ENCODE measurements around the gene MGRN1. TPM values are rescaled to one million over a fixed set of nuclear protein-coding genes. Genes with fewer than 3 reads are reported as not detected.

MGRN1 gene
- total and polyA plus RNA-seq, 12 donors: 19.2 to 73.5 (median 40.8) TPM

DNA sequence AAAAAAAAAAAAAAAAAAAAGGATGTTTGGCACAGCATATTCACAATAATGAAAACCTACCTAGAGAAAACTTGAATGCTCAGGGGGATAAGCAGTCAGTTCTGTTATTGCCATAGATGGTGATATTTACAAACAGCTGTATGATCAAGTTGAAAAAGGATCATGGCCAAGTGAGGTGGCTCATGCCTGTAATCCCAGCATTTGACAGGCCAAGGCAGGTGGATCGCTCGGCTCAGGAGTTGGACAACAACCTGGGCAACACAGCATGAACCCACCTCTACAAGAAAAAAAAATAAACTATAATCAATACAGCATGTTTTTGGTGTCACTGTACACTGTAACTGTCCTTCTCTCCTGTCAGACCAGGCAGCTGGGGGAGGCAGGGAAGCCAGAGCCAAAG is 90.4 kb downstream of the MGRN1 start:
- Histone ChIP-seq H3K27me3 (no peaks in the 10 kb centered on the region), H3K4me1 (no peaks in the 10 kb centered on the region), H3K9me3 (no peaks in the 10 kb centered on the region), H3K4me3 (no peak overlapping the region), H3K36me3 (peaks cover 0 to 90% (median 18%) of the 10 kb centered on the region in 9 donors), H3K27ac (no peak overlapping the region)
- DNase-seq: no peak
- TF ChIP-seq, protein P1, sequence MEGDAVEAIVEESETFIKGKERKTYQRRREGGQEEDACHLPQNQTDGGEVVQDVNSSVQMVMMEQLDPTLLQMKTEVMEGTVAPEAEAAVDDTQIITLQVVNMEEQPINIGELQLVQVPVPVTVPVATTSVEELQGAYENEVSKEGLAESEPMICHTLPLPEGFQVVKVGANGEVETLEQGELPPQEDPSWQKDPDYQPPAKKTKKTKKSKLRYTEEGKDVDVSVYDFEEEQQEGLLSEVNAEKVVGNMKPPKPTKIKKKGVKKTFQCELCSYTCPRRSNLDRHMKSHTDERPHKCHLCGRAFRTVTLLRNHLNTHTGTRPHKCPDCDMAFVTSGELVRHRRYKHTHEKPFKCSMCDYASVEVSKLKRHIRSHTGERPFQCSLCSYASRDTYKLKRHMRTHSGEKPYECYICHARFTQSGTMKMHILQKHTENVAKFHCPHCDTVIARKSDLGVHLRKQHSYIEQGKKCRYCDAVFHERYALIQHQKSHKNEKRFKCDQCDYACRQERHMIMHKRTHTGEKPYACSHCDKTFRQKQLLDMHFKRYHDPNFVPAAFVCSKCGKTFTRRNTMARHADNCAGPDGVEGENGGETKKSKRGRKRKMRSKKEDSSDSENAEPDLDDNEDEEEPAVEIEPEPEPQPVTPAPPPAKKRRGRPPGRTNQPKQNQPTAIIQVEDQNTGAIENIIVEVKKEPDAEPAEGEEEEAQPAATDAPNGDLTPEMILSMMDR (IDR thresholded peaks at IDR 0.05): no peak
- intact Hi-C loops (cut with DNase I): no loop called here
- 90 to 94% methylated on average over 2 of the region's 2 CpGs for WGBS, 2 donors
- no peak for ATAC-seq

DNA sequence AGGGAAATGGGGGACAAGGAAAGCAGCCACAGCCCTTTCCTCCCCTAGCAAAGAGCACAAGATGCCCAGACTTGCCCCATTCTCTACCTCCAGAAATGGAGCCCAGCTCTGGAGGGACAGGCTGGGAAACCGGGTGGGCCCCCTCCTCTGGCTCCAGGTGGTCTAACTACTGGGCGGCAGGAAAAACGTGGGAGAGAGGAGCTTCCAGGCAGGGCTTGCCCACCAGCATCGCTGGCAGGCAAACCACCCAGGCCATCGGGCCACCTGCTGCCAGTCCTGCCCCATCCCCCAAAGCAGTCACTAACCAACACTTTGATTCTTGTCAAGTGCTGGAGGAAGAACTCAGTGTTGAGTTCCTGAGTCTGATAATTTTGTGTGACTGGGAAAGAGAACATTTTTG is 93.8 kb downstream of the MGRN1 start:
- DNase-seq (no peak), ATAC-seq (no peak)
- H3K27ac ChIP-seq: no peak overlapping the region
- H3K36me3 ChIP-seq: peaks cover 0 to 76% (median 13%) of the 10 kb centered on the region in 9 donors
- H3K4me1 ChIP-seq: no peaks in the 10 kb centered on the region
- WGBS, 2 donors: 72 to 75% methylated on average over 5 of the region's 5 CpGs
- no peaks in the 10 kb centered on the region for H3K27me3 ChIP-seq
- intact Hi-C loops (cut with DNase I): no loop called here
- H3K4me3 ChIP-seq: no peak overlapping the region
- no peaks in the 10 kb centered on the region for H3K9me3 ChIP-seq
- TF ChIP-seq, protein P1 (IDR thresholded peaks at IDR 0.05): no peak

- Histone ChIP-seq H3K36me3 (peaks cover 0 to 83% (median 18%) of the 10 kb centered on the region in 9 donors), H3K4me1 (no peaks in the 10 kb centered on the region), H3K4me3 (no peak overlapping the region), H3K27ac (no peak overlapping the region), H3K9me3 (no peaks in the 10 kb centered on the region), H3K27me3 (no peaks in the 10 kb centered on the region)
- 96% methylated on average over 14 of the region's 14 CpGs for WGBS, 2 donors
- intact Hi-C loops (cut with DNase I): no loop called here
- no peak for DNase-seq
- no peak for ATAC-seq
- TF ChIP-seq, protein P1 (IDR thresholded peaks at IDR 0.05): no peak
Measured at GRCh38 chr16:4723071-4723767, 98.6 kb downstream of the MGRN1 start.

GRCh38 chr16:4724661-4725270 is 100.1 kb downstream of the MGRN1 start:
- Histone ChIP-seq H3K9me3 (no peaks in the 10 kb centered on the region), H3K4me3 (no peak overlapping the region), H3K27ac (no peak overlapping the region), H3K27me3 (no peaks in the 10 kb centered on the region), H3K36me3 (peaks cover 0 to 83% (median 24%) of the 10 kb centered on the region in 9 donors), H3K4me1 (no peaks in the 10 kb centered on the region)
- 84 to 87% methylated on average over 11 of the region's 11 CpGs for WGBS, 2 donors
- TF ChIP-seq, protein P1 (IDR thresholded peaks at IDR 0.05): no peak
- ATAC-seq: no peak
- no peak for DNase-seq
- intact Hi-C loops (cut with DNase I): no loop called here
